OCI-M2 (cell line): ENCODE data around the gene QRICH1.

Experiments used
- DNase-seq: peaks from one replicate; lab custom pipeline; 2025; ENCODE audit not compliant: unreplicated experiment; lab: John Stamatoyannopoulos, UW

Gene QRICH1

DNA sequence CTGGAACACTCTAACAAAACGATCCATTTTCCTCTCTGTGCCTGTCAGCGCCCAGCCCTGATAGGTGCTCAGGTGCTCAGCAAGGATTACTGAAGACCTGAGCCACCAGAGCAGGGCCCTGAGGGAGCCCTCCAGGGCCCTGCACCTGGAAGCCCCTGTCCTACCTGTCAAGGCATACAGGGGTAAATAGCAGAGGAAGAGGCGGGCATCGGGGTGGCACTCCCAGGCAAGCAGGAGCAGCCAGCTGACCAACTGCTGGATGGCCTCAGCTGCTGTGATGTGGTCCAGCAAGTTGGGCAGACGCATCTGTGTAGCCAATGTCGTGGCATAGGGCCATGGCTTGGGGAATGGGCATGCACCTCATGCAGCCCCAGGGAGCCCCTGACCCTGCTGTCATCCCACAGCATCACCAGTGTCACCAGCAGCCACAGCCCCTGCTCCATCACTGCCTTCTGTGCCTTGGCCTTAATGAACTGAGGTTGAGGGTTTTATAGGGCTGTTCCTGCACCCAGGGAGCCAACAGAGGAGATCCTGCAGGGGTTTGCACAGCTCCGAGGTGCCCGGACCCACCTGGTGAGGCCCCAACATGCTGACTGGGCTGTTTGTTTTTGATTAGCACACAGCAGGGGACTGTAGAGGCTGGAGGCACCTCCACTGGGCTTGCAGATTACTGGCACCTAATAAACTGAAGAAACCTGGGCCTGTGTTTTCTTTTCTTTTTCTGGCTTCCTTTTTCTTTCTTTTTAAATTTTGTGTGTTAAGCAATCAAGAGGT, 94.6 kb downstream of the QRICH1 start:
- DNase-seq: no peak

DNA sequence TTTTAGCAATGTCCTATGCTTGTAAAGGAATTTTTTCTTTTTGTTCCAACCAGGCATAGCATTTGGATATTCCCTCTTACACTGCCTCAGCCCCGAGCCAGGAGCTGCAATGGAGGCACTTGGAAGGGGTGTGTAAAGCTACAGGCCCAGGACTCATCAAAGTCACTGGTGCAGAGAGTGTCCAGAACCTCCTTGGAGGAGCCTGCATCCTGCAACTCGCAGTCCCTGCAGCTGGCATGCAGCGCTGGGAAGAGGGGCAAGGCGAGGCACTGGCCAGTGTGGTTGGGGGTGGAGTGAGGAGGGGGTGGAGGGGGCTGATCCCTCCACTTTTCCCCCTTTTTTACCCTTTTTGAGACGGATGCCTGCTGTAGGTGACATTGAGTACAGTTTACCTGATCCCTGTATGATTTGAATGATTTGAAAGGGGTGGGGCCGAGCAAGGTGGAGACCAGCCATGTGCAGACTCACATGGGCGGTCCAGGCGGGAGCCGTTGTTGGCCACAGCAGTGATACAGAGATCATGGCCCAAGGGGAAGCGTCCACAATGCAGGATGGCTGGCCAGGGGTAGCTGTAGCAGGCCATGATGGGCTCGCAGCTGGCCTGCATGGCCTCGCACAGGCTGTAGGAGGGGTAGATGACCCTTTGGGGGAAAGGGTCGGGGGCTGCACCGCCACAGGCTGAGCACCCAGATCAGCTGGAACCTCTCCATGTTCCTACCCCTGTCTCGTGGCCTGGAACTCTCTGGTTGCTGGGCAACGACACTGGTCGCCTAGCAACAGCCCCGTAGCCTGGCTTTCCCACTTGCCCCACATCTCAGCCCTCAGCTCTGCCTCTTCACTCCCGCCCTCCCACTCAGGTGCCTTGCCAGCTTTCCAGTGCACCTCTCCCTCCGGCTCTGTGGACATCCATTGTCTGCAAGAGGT, 95.9 kb downstream of the QRICH1 start:
- DNase-seq: no peak

DNA sequence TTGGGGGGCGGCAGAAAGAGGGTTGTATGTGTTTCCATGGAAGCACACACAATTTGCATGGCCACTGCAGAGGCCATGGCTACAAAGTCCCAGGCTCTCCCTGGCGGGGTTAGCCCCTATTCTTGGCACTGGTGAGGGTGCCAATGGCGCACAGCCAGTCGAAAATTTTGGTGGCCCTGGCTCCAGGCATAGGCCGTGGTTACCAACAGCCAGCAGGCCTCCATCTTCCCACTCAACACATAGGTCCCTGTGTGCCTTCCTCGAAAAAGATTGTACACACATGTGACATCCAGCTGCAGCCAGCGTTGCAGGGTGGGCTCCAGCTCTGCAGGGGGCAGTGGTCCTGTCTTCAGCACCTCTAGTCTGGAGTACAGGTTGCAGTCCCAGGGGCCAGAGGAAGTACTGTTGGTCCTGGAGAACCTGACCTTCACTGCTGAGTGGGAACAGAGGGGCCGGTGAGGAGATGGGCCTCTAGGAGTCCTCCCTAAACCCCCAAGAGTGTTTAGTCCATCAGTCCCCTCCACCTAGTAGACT, 96.7 kb downstream of the QRICH1 start:
- DNase-seq: no peak

DNA sequence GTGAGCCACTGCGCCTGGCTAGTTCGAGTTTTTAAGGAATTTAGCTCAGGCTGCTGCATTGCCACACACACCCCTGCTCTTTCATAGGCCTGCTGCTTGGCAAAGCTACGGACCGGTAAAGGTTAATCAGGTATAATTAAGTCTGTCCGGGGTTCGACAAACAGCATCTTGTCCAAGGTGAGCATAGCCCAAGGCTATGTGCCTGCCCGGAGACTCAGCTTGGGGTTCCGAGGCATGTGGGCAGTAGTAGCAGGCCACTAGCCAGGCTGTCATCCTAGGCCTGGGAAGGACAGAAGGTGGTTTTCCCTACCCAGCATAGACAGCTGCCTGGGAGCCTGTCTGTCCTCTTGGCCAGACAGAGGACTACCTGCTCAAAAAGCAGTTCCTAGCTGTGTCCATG, 97.2 kb downstream of the QRICH1 start:
- no peak for DNase-seq

DNA sequence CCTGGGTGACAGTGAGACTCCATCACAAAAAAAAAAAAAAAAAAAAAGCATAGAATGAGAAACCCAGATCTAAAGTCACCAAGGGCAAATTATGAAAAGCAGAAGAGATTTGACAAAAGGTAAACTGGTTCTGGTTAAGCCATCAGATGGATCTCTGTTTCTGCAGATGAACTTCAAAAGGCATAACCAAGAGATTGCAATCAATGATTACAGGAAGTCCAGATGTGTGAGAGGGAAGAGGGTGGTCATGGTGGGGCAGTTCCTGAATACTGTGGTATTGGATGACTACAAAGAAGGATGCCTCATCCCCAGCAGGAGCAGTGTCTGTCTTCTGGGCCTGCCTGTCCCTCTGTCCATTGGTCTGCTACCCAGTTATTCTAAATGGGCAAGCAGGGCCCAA, 100.0 kb downstream of the QRICH1 start:
- no peak for DNase-seq

DNA sequence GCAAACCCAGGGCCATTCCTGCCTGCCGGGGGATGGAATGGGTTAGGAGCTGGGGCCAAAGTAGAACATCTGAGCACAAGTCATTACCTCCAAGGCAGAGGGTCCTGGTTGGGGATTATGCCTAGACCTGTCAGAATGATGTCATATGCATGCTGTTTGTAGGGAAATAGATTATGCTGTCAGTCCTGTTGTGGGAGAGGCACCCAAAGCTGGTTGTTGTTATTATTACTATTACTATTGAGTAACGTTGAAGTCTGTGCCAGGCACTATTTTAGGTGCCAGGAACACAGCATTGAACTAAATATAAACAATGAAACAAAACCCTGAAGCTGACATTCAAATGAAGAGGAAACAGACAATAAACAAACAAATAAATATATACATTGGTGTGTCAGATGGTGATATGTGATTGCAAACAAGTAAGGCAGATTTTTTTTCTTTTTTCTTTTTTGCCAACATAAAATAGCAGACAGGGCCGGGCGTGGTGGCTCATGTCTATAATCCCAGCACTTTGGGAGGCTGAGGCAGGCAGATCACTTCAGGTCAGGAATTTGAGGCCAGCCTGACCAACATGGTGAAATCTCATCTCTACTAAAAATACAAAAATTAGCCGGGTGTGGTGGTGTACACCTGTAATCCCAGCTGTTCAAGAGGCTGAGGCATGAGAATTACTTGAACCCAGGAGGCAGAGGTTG, 101.9 kb downstream of the QRICH1 start:
- no peak for DNase-seq

DNA sequence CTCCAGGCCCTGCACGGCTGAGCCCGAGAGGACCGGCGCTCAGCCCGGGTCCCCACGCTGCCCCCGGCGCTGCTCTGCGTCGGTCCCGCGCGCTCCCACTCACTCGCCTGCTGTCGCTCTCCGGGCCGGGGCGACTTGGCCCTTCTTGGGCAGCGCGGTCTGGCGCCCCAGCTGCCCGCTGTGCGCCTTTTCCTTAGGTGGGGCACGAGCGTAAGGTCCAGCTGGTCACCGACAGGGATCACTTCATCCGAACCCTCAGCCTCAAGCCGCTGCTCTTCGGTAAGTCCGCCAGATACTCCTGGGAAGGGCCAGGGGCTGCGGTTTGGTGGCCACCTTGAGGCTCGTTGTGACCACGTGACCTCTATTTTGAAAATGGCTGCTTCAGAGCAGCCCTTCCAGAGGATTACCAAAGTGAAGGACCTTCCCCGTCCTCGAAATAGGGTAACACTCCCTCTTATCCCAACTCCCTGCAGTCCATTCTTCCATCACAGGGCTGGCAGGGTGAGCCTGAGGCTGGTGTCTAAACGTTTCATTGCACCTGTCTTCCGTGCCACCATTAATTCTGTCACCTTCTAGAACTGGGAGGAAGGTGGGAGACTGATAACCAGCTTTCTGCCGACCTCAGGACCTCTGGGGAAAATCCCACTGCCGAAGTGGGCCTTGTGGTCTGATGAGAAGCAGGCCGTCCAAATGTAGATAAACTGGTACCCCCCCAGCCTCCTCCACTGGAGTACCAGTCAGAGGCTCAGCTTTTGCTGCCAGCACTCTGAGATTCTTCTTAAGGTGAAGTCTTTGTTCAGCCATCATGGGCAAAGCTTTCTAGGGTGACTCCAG, 103.0 kb downstream of the QRICH1 start:
- no peak for DNase-seq

DNA sequence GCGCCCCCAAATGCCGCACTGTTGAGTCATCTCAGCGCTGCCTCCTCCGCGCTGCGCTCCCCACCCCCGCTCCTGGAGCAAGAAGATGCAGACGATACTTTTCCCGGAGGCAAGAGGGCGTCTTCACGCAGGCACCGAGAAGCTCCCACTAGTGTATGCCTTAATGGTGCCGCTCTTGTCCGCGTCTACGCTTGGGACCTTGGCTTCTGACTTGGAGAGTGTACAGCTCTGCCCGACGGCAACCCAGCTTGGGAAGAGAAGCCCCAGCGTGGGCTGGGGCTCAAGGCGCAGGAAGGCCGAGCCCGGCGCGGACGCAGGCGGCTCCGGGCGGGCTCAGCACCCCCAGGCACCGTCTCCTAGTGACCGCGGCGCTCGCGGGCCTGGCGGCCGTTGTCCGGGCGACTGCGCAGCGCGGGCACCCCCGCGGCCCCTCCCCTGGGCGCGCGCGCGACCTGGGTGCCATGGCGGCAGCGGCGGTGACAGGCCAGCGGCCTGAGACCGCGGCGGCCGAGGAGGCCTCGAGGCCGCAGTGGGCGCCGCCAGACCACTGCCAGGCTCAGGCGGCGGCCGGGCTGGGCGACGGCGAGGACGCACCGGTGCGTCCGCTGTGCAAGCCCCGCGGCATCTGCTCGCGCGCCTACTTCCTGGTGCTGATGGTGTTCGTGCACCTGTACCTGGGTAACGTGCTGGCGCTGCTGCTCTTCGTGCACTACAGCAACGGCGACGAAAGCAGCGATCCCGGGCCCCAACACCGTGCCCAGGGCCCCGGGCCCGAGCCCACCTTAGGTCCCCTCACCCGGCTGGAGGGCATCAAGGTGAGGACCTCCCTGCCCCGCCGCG, 103.9 kb downstream of the QRICH1 start, which contains the start of gene P4HTM:
Gene P4HTM, plus strand, starts transcription at position 446 of the 840 bp plus-strand sequence. Its CDS starts 16 bp downstream, at position 462.
- no peak for DNase-seq

DNA sequence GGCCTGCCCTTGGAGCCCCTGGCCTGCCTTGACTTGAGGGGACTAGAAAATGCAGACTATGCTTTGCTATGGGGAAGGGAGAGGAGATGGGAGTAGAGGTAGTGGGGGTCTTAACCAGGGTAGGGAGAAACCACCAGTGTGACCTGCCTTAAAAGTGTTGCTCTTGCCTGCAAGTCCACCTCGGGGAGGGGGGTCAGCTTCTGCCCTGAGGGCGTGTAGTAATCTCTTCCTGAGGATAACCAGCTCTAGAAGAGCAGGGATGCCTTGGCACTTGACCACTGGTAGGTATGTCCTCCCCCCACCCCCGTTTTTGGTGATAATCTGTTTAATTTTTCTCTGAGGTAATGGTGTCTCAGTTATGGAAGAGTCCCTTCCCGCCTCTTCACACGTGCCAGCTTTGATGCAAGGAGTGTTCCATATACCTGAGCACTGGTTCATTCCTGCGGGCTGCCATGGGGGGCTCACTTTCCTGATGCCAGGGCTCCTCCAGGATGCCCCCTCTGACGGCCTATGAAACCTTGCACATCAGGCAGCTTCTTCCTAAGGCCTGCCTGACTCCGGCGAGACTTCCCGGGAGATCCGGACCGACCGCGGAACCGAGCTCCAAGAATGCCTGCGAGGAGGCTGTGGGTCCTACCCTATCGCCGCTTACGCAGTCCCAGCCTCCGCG, 104.6 kb downstream of the QRICH1 start:
- DNase-seq: no peak

DNA sequence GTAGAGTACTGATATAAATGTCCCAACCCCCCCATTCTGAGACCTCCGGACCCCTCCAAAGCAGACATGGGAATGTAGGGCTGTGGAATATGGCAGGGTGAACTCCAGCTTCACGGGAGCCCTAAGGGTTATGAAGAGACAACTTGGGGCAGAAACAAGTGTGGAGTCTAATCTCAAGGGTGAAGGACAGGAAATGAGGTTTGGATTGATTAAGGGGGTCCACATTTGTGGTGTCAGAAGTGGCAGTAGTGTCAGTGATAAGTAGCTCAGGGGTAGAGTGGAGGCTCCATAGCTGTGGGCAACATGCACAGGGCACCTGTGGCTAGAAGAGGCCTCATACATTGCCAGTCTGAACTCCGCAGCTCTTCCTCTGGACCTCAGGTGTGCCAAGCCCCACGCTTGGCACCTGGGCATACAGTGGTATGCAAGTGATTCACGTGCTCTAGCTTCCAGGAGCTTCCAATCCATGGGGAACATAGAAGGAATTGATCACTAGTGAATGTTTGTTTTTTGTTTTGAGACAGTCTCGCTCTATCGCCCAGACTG, 108.0 kb downstream of the QRICH1 start:
- no peak for DNase-seq

DNA sequence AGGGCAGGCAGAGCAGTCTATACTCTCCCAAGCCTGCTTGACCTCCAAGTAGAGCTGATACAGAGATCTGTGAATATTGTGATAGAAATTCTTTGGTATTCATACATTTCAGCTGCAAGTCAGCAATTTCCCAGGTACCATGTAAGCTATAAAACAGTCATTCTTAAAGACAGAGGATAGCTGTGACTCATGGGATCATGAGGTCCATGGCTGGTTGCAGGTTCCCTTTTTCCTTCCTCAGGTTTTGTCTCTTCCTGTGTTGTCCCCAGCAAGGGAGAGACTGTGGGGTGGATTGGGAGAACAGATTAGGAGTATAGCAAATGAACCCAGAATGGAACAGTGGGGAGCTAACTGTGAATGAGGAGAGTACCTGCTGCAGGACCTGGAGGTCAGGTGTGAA, 109.2 kb downstream of the QRICH1 start:
- DNase-seq: no peak

DNA sequence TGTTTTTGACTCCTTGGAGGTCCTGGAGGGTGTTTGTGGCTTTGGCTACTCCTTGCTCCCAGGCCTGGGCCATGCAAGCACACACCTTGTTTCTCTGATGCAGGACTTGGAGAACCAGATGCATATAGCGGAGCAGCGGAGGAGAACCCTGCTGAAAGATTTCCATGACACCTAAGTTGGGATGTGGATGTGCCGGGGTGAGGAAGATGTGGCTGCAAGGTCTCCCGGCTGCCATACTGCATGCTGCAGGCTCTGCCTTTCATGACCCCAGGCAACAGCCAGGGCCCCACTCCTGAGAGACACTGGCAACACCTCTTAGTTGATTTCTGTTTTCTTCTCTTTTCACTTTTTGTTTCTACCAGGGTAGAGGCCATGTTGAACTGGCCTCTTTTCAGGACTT, 110.8 kb downstream of the QRICH1 start:
- DNase-seq: no peak

DNA sequence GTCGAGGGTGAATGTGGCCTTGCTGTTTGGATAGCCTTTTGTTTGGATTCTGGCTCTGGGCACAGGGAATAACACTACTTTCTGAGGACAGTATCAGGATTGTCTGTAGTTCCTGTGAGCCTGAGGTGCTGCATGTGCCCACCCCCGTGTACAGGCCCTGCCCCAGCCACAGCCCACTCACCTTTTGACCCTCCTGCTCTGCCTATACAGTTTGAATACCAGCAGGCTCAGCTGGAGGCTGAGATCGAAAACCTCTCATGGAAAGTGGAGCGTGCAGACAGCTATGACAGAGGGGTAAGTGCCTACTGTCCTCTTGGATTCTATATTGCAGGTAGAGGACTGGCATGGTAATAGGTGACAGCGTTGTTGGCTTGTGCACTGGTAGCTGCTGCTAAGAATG, 111.2 kb downstream of the QRICH1 start:
- DNase-seq: no peak

DNA sequence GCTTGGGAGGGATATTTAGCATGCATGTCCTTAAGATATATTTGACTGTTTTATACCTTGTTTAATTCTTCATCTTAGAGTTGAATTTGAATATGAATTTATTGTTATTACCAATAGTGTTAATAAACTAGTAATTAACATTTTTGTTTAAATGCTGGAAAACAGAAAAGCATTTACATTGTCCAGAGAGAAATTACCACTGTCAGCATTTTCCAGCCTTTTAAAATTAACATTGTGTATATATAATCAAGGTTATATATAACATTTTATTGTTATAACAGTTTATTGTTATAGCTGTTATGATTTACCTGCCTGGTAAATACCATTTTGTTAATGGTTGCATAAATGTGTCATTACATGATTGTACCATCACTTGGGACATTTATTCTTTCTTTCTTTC, 111.9 kb downstream of the QRICH1 start:
- DNase-seq: no peak

DNA sequence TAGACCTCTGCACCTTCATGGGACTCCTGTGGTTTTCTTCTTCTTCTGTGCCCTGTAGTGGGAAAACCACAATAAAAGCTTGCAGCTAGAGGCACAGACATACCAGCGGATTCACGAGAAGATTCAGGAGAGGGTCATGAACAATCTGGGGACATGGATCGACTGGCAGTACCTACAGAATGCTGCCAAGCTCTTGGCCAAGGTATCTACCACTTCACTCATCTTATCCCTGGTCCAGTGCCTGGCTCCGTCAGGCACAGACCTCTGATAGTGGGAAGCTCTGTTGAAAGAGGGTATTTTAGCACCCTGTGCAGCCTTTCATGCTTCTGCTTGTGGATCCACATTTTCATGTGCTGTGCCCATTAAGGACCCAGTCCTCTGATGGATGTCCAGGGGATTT, 113.6 kb downstream of the QRICH1 start:
- DNase-seq: no peak
